Measurements from ENCODE around the gene ZNF618. TPM values are rescaled to one million over a fixed set of nuclear protein-coding genes. Genes with fewer than 3 reads are reported as not detected.
A peak's percentile ranks its signal among the peaks of the same experiment; 100 is the strongest.

ZNF618 gene
- total RNA-seq, 2 experiments from 2014 or later = 0.22 to 0.27 TPM

GRCh38 chr9:113960768-113961167 lies 84.7 kb downstream of the ZNF618 start:
- no peak for ATAC-seq
- Mint-ChIP-seq H3K36me3 (ENCODE audit: low read depth) (no peaks in the 10 kb centered on the region), H3K4me1 (ENCODE audit: low read depth) (no peaks in the 10 kb centered on the region), H3K27me3 (no peaks in the 10 kb centered on the region), H3K9me3 (no peaks in the 10 kb centered on the region), H3K4me3 (no peak overlapping the region), H3K27ac (no peak overlapping the region)
- DNase-seq = no peak
- intact Hi-C loops (cut with micrococcal nuclease) = loop anchor here (5.0 kb wide), 1 partner anchor 153 kb away; no protein-coding TSS in a partner anchor
- CTCF ChIA-PET = interaction anchor here (0.7 to 1.3 kb wide), 2 partner anchors 57 to 153 kb away, joined by 3 to 4 read pairs; no protein-coding TSS in a partner anchor
- POLR2A ChIA-PET = no interaction called here
- no peak for TF ChIP-seq CTCF (IDR thresholded peaks at IDR 0.05)

GRCh38 chr9:113962396-113962795 lies 86.3 kb downstream of the ZNF618 start:
- no peaks in the 10 kb centered on the region for H3K4me1 Mint-ChIP-seq (ENCODE audit: low read depth)
- no peaks in the 10 kb centered on the region for H3K9me3 Mint-ChIP-seq
- POLR2A ChIA-PET = no interaction called here
- ATAC-seq (no peak), DNase-seq (no peak)
- no peaks in the 10 kb centered on the region for H3K27me3 Mint-ChIP-seq
- no peak overlapping the region for H3K27ac Mint-ChIP-seq
- no peak overlapping the region for H3K4me3 Mint-ChIP-seq
- CTCF ChIA-PET = interaction anchor here (0.7 to 1.4 kb wide), 12 partner anchors 18 to 212 kb away, joined by 3 to 6 read pairs (median 4); no protein-coding TSS in a partner anchor
- intact Hi-C loops (cut with micrococcal nuclease) = loop anchor here (5.0 kb wide), 1 partner anchor 155 kb away; no protein-coding TSS in a partner anchor
- no peaks in the 10 kb centered on the region for H3K36me3 Mint-ChIP-seq (ENCODE audit: low read depth)
- no peak for TF ChIP-seq CTCF (IDR thresholded peaks at IDR 0.05)

DNA sequence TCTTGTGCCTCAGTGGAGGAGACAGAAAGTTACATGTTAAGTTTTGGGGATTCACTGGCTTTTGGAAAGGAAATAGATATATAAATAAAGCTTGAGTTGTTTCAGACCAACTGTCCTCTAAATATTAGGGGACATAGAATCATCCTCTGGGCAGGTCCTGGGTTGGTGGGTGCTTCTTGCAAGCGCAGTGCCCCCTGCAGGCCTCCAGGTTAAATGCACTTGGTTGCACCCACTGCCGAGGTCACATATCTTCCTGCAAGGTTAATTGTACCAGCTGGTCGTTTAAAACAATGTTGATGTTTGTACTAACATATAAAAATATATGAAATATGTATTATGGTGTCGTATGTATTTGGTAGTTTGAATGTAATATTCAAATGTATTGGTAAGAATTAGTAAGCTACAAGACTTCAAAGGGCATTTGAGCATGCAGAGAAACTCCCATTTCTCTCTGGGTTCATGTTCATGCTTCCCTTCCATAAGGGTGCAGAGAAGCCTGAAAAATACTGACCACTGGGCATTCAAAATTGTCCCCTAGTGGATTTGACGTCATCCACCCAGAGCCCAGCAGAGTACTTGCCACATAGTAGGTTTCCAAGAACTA lies 87.0 kb downstream of the ZNF618 start:
- intact Hi-C loops (cut with micrococcal nuclease) = loop anchor here (5.0 kb wide), 1 partner anchor 156 kb away; no protein-coding TSS in a partner anchor
- Mint-ChIP-seq H3K4me1 (ENCODE audit: low read depth) (no peaks in the 10 kb centered on the region), H3K27me3 (no peaks in the 10 kb centered on the region), H3K4me3 (no peak overlapping the region), H3K9me3 (no peaks in the 10 kb centered on the region), H3K27ac (no peak overlapping the region), H3K36me3 (ENCODE audit: low read depth) (no peaks in the 10 kb centered on the region)
- DNase-seq (peak; percentile 62), ATAC-seq (peak; percentile 55)
- POLR2A ChIA-PET = no interaction called here
- CTCF ChIA-PET = interaction anchor here (0.7 to 1.4 kb wide), 15 partner anchors 9 to 212 kb away, joined by 3 to 6 read pairs (median 4); no protein-coding TSS in a partner anchor
- peak; percentile 81 for TF ChIP-seq CTCF (IDR thresholded peaks at IDR 0.05)

DNA sequence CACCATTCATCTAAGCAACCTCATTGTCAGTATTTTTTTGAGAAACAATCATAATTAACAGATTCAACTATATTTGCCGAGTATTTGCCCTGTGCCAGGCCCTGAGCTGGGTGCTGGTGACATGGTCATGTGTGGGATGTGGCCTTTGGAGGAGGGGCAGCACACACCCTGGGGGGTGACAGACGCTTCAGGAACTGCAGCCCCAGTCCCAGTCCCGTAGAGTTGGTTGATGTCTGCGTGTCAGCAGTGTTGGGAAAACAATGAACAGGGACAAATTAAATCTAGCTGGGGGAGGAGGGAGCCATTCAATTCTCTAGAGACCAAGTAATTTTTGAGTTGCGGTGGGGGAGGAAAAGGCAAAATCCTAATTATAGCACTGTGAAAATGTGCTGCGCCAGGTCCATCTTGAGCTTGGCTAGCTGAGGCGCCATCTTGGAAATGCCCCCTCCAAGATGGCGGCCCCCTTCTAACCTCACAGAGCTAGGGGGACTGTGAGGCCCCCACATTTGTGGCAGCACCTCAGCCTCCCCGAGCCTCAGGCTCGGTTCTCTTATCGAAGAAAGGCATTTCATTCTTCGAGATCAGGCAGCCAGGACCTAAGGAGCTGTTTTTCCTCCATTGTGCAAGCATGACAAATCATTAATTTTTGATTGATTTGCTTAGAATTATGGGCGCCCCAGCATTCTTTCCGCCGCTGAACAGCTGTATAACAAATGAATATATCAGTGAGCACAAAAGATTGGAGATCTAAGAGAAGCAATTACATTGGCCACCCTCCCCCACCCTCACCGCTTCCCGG lies 87.8 kb downstream of the ZNF618 start:
- Mint-ChIP-seq H3K27ac (no peak overlapping the region), H3K27me3 (no peaks in the 10 kb centered on the region), H3K36me3 (ENCODE audit: low read depth) (no peaks in the 10 kb centered on the region), H3K9me3 (no peaks in the 10 kb centered on the region), H3K4me3 (no peak overlapping the region), H3K4me1 (ENCODE audit: low read depth) (no peaks in the 10 kb centered on the region)
- TF ChIP-seq CTCF (IDR thresholded peaks at IDR 0.05) = no peak
- DNase-seq (no peak), ATAC-seq (no peak)
- POLR2A ChIA-PET = no interaction called here
- intact Hi-C loops (cut with micrococcal nuclease) = loop anchor here (5.0 kb wide), 1 partner anchor 157 kb away; no protein-coding TSS in a partner anchor
- CTCF ChIA-PET = interaction anchor here (0.7 to 1.4 kb wide), 13 partner anchors 8 to 213 kb away, joined by 3 to 6 read pairs (median 4); no protein-coding TSS in a partner anchor
